8988T (cell line): ENCODE results near the gene ILKAP.

Experiments used
- DNase-seq: peaks from one replicate; pipeline ENCODE4 v3.0.0; 2011

The ILKAP gene

GRCh38 chr2:238236571-238236970, 33.1 kb upstream of the ILKAP start:
- no peak for DNase-seq

- DNase-seq, result no peak
These were observed 32.4 kb upstream of the ILKAP start for GRCh38 chr2:238235856-238236255.

GRCh38 chr2:238235331-238235732, 31.8 kb upstream of the ILKAP start:
- no peak for DNase-seq

- no peak for DNase-seq
These were observed 30.1 kb upstream of the ILKAP start for GRCh38 chr2:238233625-238234024.

GRCh38 chr2:238231809-238232208, 28.3 kb upstream of the ILKAP start:
- no peak for DNase-seq

GRCh38 chr2:238231251-238231793, 27.8 kb upstream of the ILKAP start:
- no peak for DNase-seq

- no peak for DNase-seq
These were observed 27.2 kb upstream of the ILKAP start for GRCh38 chr2:238230699-238231098.

- DNase-seq, result no peak
These were observed 25.2 kb upstream of the ILKAP start for GRCh38 chr2:238228700-238229099.

- DNase-seq, result no peak
These were observed 24.1 kb upstream of the ILKAP start for GRCh38 chr2:238227587-238228032.

GRCh38 chr2:238226698-238227586, 23.4 kb upstream of the ILKAP start:
- DNase-seq, result no peak

GRCh38 chr2:238225911-238226697, 22.6 kb upstream of the ILKAP start:
- DNase-seq, result no peak

- DNase-seq, result no peak
These were observed 21.6 kb upstream of the ILKAP start for GRCh38 chr2:238225121-238225520.

GRCh38 chr2:238224356-238225035, 21.0 kb upstream of the ILKAP start:
- no peak for DNase-seq

- DNase-seq, result no peak
These were observed 17.5 kb upstream of the ILKAP start for GRCh38 chr2:238220892-238221521.

GRCh38 chr2:238220274-238220891, 16.9 kb upstream of the ILKAP start:
- no peak for DNase-seq

GRCh38 chr2:238216651-238217184, 13.2 kb upstream of the ILKAP start:
- DNase-seq, result no peak

- DNase-seq, result no peak
These were observed 3.5 kb upstream of the ILKAP start for GRCh38 chr2:238207006-238207405.

GRCh38 chr2:238203973-238204683, 633 bp upstream of the ILKAP start:
- DNase-seq, result no peak

- DNase-seq, result no peak
These were observed 985 bp downstream of the ILKAP start for GRCh38 chr2:238202326-238203093.

GRCh38 chr2:238190445-238190844, 13.1 kb downstream of the ILKAP start:
- no peak for DNase-seq
